Activated naive CD8-positive, alpha-beta T cell (primary cell): ENCODE results near the gene HSD17B12.

ENCODE experiments used
- H3K27ac Mint-ChIP-seq: one replicate; pipeline ENCODE4 v1.8.0; 2021; ENCODE audit warnings: mixed read lengths
- H3K27me3 Mint-ChIP-seq: one replicate; pipeline ENCODE4 v1.8.0; 2021; ENCODE audit warnings: mixed read lengths
- H3K36me3 Mint-ChIP-seq: one replicate; pipeline ENCODE4 v1.8.0; 2021; ENCODE audit warnings: mixed read lengths
- H3K4me1 Mint-ChIP-seq: one replicate; pipeline ENCODE4 v1.8.0; 2021; ENCODE audit warnings: low read depth, mixed read lengths
- H3K4me3 Mint-ChIP-seq: one replicate; pipeline ENCODE4 v1.8.0; 2021; ENCODE audit warnings: mild to moderate bottlenecking, mixed read lengths
- H3K9me3 Mint-ChIP-seq: one replicate; pipeline ENCODE4 v1.8.0; 2021; ENCODE audit warnings: low read depth, mixed read lengths

Gene HSD17B12

GRCh38 chr11:43699870-43700269, 19.3 kb downstream of the HSD17B12 start:
- H3K36me3 Mint-ChIP-seq: peaks cover 32% of the 10 kb centered on the region
- peaks cover 10% of the 10 kb centered on the region for H3K9me3 Mint-ChIP-seq
- H3K4me3 Mint-ChIP-seq: no peak overlapping the region
- no peaks in the 10 kb centered on the region for H3K27me3 Mint-ChIP-seq
- H3K27ac Mint-ChIP-seq: no peak overlapping the region
- peaks cover 11% of the 10 kb centered on the region for H3K4me1 Mint-ChIP-seq

GRCh38 chr11:43706631-43707030, 26.1 kb downstream of the HSD17B12 start:
- no peaks in the 10 kb centered on the region for H3K27me3 Mint-ChIP-seq
- no peak overlapping the region for H3K4me3 Mint-ChIP-seq
- peaks cover 5% of the 10 kb centered on the region for H3K4me1 Mint-ChIP-seq
- peaks cover 13% of the 10 kb centered on the region for H3K36me3 Mint-ChIP-seq
- no peak overlapping the region for H3K27ac Mint-ChIP-seq
- H3K9me3 Mint-ChIP-seq: no peaks in the 10 kb centered on the region

GRCh38 chr11:43708776-43709175, 28.2 kb downstream of the HSD17B12 start:
- Mint-ChIP-seq H3K27ac (no peak overlapping the region), H3K4me3 (no peak overlapping the region), H3K27me3 (no peaks in the 10 kb centered on the region), H3K4me1 (peaks cover 5% of the 10 kb centered on the region), H3K9me3 (no peaks in the 10 kb centered on the region), H3K36me3 (peaks cover 15% of the 10 kb centered on the region)

GRCh38 chr11:43709689-43710088, 29.2 kb downstream of the HSD17B12 start:
- Mint-ChIP-seq H3K27ac (no peak overlapping the region), H3K4me3 (no peak overlapping the region), H3K4me1 (peaks cover 2% of the 10 kb centered on the region), H3K9me3 (no peaks in the 10 kb centered on the region), H3K27me3 (no peaks in the 10 kb centered on the region), H3K36me3 (peaks cover 10% of the 10 kb centered on the region)

GRCh38 chr11:43712676-43713075, 32.1 kb downstream of the HSD17B12 start:
- Mint-ChIP-seq H3K9me3 (no peaks in the 10 kb centered on the region), H3K27ac (no peak overlapping the region), H3K4me3 (no peak overlapping the region), H3K27me3 (no peaks in the 10 kb centered on the region), H3K36me3 (peaks cover 10% of the 10 kb centered on the region), H3K4me1 (peaks cover 2% of the 10 kb centered on the region)

- Mint-ChIP-seq H3K27ac (no peak overlapping the region), H3K4me3 (no peak overlapping the region), H3K27me3 (no peaks in the 10 kb centered on the region), H3K4me1 (no peaks in the 10 kb centered on the region), H3K36me3 (peaks cover 19% of the 10 kb centered on the region), H3K9me3 (no peaks in the 10 kb centered on the region)
Observed at GRCh38 chr11:43718373-43718772, 37.8 kb downstream of the HSD17B12 start.

- no peak overlapping the region for H3K4me3 Mint-ChIP-seq
- no peak overlapping the region for H3K27ac Mint-ChIP-seq
- H3K4me1 Mint-ChIP-seq: peaks cover 3% of the 10 kb centered on the region
Observed at GRCh38 chr11:43723617-43724016, 43.1 kb downstream of the HSD17B12 start.

GRCh38 chr11:43732225-43732624, 51.7 kb downstream of the HSD17B12 start:
- Mint-ChIP-seq H3K36me3 (peaks cover 27% of the 10 kb centered on the region), H3K4me3 (no peak overlapping the region)

More at GRCh38 chr11:43723617-43724016, 43.1 kb downstream of the HSD17B12 start:
- Mint-ChIP-seq H3K36me3 (peaks cover 25% of the 10 kb centered on the region), H3K9me3 (no peaks in the 10 kb centered on the region), H3K27me3 (no peaks in the 10 kb centered on the region)

GRCh38 chr11:43734256-43734655, 53.7 kb downstream of the HSD17B12 start:
- Mint-ChIP-seq H3K36me3 (peaks cover 30% of the 10 kb centered on the region), H3K27ac (no peak overlapping the region), H3K27me3 (no peaks in the 10 kb centered on the region), H3K4me3 (no peak overlapping the region), H3K4me1 (peaks cover 11% of the 10 kb centered on the region), H3K9me3 (peaks cover 3% of the 10 kb centered on the region)

More at GRCh38 chr11:43732225-43732624, 51.7 kb downstream of the HSD17B12 start:
- Mint-ChIP-seq H3K9me3 (peaks cover 3% of the 10 kb centered on the region), H3K27me3 (no peaks in the 10 kb centered on the region), H3K4me1 (peaks cover 6% of the 10 kb centered on the region), H3K27ac (no peak overlapping the region)

- Mint-ChIP-seq H3K9me3 (peaks cover 3% of the 10 kb centered on the region), H3K27me3 (no peaks in the 10 kb centered on the region), H3K36me3 (peaks cover 32% of the 10 kb centered on the region), H3K4me3 (no peak overlapping the region), H3K27ac (no peak overlapping the region), H3K4me1 (peaks cover 11% of the 10 kb centered on the region)
Observed at GRCh38 chr11:43735115-43735514, 54.6 kb downstream of the HSD17B12 start.

GRCh38 chr11:43735961-43736360, 55.4 kb downstream of the HSD17B12 start:
- Mint-ChIP-seq H3K27me3 (no peaks in the 10 kb centered on the region), H3K4me1 (peaks cover 11% of the 10 kb centered on the region), H3K9me3 (peaks cover 3% of the 10 kb centered on the region), H3K36me3 (peaks cover 36% of the 10 kb centered on the region), H3K27ac (no peak overlapping the region), H3K4me3 (no peak overlapping the region)

- Mint-ChIP-seq H3K4me1 (peaks cover 11% of the 10 kb centered on the region), H3K27ac (no peak overlapping the region), H3K9me3 (peaks cover 3% of the 10 kb centered on the region), H3K4me3 (no peak overlapping the region), H3K27me3 (no peaks in the 10 kb centered on the region), H3K36me3 (peaks cover 32% of the 10 kb centered on the region)
Observed at GRCh38 chr11:43736502-43737200, 56.1 kb downstream of the HSD17B12 start.

- Mint-ChIP-seq H3K9me3 (peaks cover 3% of the 10 kb centered on the region), H3K36me3 (peaks cover 29% of the 10 kb centered on the region), H3K4me3 (no peak overlapping the region), H3K4me1 (peaks cover 11% of the 10 kb centered on the region), H3K27ac (no peak overlapping the region), H3K27me3 (no peaks in the 10 kb centered on the region)
Observed at GRCh38 chr11:43737201-43737590, 56.7 kb downstream of the HSD17B12 start.

- Mint-ChIP-seq H3K4me3 (no peak overlapping the region), H3K27ac (no peak overlapping the region), H3K27me3 (no peaks in the 10 kb centered on the region), H3K4me1 (peaks cover 11% of the 10 kb centered on the region), H3K9me3 (peaks cover 3% of the 10 kb centered on the region), H3K36me3 (peaks cover 32% of the 10 kb centered on the region)
Observed at GRCh38 chr11:43738600-43739409, 58.3 kb downstream of the HSD17B12 start.

- peaks cover 11% of the 10 kb centered on the region for H3K9me3 Mint-ChIP-seq
- no peaks in the 10 kb centered on the region for H3K4me1 Mint-ChIP-seq
- peaks cover 38% of the 10 kb centered on the region for H3K36me3 Mint-ChIP-seq
- H3K4me3 Mint-ChIP-seq: no peak overlapping the region
- H3K27ac Mint-ChIP-seq: no peak overlapping the region
- no peaks in the 10 kb centered on the region for H3K27me3 Mint-ChIP-seq
Observed at GRCh38 chr11:43746670-43747069, 66.1 kb downstream of the HSD17B12 start.
